ENCODE measurements around the gene IGFBP4. TPM values are rescaled to one million over a fixed set of nuclear protein-coding genes. Genes with fewer than 3 reads are reported as not detected.
A peak's percentile ranks its signal among the peaks of the same experiment; 100 is the strongest.

Gene IGFBP4
- total RNA-seq, 1 experiment from 2014 or later = 35.7 TPM

GRCh38 chr17:40433551-40434415 lies 9.5 kb upstream of the IGFBP4 start:
- no peak overlapping the region for H3K4me3 ChIP-seq (ENCODE audit: low read depth, low read length)
- H3K9me3 Mint-ChIP-seq (ENCODE audit: unreplicated experiment) = no peaks in the 10 kb centered on the region
- ChIA-PET POLR2A (no interaction called here), CTCF (interaction anchor here (1.5 kb wide), 1 partner anchor 10 kb away, joined by 5 read pairs; the partner anchor contains the start of gene IGFBP4)
- H3K27me3 ChIP-seq (replicated peaks; ENCODE audit: control insufficient read depth, insufficient read depth, low read length) = no peaks in the 10 kb centered on the region
- H3K27me3 Mint-ChIP-seq (ENCODE audit: insufficient read depth, unreplicated experiment) = no peaks in the 10 kb centered on the region
- peaks cover 6% of the 10 kb centered on the region for H3K9me3 ChIP-seq
- peak in 1 of 2 experiments; percentile 56 for DNase-seq
- H3K36me3 ChIP-seq (ENCODE audit: control insufficient read depth, insufficient read depth, low read length) = no peaks in the 10 kb centered on the region
- TF ChIP-seq, protein P1, sequence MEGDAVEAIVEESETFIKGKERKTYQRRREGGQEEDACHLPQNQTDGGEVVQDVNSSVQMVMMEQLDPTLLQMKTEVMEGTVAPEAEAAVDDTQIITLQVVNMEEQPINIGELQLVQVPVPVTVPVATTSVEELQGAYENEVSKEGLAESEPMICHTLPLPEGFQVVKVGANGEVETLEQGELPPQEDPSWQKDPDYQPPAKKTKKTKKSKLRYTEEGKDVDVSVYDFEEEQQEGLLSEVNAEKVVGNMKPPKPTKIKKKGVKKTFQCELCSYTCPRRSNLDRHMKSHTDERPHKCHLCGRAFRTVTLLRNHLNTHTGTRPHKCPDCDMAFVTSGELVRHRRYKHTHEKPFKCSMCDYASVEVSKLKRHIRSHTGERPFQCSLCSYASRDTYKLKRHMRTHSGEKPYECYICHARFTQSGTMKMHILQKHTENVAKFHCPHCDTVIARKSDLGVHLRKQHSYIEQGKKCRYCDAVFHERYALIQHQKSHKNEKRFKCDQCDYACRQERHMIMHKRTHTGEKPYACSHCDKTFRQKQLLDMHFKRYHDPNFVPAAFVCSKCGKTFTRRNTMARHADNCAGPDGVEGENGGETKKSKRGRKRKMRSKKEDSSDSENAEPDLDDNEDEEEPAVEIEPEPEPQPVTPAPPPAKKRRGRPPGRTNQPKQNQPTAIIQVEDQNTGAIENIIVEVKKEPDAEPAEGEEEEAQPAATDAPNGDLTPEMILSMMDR (IDR thresholded peaks at IDR 0.05; ENCODE audit: insufficient read depth in 1 of 2, low read depth in 1 of 2, low read length in 1 of 2, severe bottlenecking in 1 of 2, unreplicated experiment in 1 of 2) = peak; percentile 68 to 70
- no peak overlapping the region for H3K27ac Mint-ChIP-seq (ENCODE audit: unreplicated experiment)
- peaks cover 11% of the 10 kb centered on the region for H3K4me1 Mint-ChIP-seq (ENCODE audit: low read depth, unreplicated experiment)
- no TSS peak for BruUV-seq (replicated peaks)
- no peak overlapping the region for H3K4me3 Mint-ChIP-seq (ENCODE audit: unreplicated experiment)
- H3K36me3 Mint-ChIP-seq (ENCODE audit: insufficient read depth, unreplicated experiment) = peaks cover 5% of the 10 kb centered on the region
- intact Hi-C loops (cut with micrococcal nuclease; ENCODE audit: unreplicated experiment) = no loop called here
- no peaks in the 10 kb centered on the region for H3K4me1 ChIP-seq

GRCh38 chr17:40436636-40437035 lies 6.6 kb upstream of the IGFBP4 start:
- no peaks in the 10 kb centered on the region for H3K9me3 Mint-ChIP-seq (ENCODE audit: unreplicated experiment)
- no TSS peak for BruUV-seq (replicated peaks)
- no peaks in the 10 kb centered on the region for H3K27me3 ChIP-seq (replicated peaks; ENCODE audit: control insufficient read depth, insufficient read depth, low read length)
- TF ChIP-seq, protein P1 (IDR thresholded peaks at IDR 0.05; ENCODE audit: insufficient read depth in 1 of 2, low read depth in 1 of 2, low read length in 1 of 2, severe bottlenecking in 1 of 2, unreplicated experiment in 1 of 2) = no peak
- no peaks in the 10 kb centered on the region for H3K27me3 Mint-ChIP-seq (ENCODE audit: insufficient read depth, unreplicated experiment)
- H3K9me3 ChIP-seq = no peaks in the 10 kb centered on the region
- no peaks in the 10 kb centered on the region for H3K4me1 ChIP-seq
- H3K36me3 Mint-ChIP-seq (ENCODE audit: insufficient read depth, unreplicated experiment) = no peaks in the 10 kb centered on the region
- no peak for DNase-seq
- no peak overlapping the region for H3K4me3 ChIP-seq (ENCODE audit: low read depth, low read length)
- intact Hi-C loops (cut with micrococcal nuclease; ENCODE audit: unreplicated experiment) = no loop called here
- no peak overlapping the region for H3K27ac Mint-ChIP-seq (ENCODE audit: unreplicated experiment)
- ChIA-PET CTCF (interaction anchor here (1.3 kb wide), 1 partner anchor 74 kb away, joined by 3 read pairs; no protein-coding TSS in a partner anchor), POLR2A (no interaction called here)
- no peak overlapping the region for H3K4me3 Mint-ChIP-seq (ENCODE audit: unreplicated experiment)
- no peaks in the 10 kb centered on the region for H3K36me3 ChIP-seq (ENCODE audit: control insufficient read depth, insufficient read depth, low read length)
- peaks cover 6% of the 10 kb centered on the region for H3K4me1 Mint-ChIP-seq (ENCODE audit: low read depth, unreplicated experiment)

DNA sequence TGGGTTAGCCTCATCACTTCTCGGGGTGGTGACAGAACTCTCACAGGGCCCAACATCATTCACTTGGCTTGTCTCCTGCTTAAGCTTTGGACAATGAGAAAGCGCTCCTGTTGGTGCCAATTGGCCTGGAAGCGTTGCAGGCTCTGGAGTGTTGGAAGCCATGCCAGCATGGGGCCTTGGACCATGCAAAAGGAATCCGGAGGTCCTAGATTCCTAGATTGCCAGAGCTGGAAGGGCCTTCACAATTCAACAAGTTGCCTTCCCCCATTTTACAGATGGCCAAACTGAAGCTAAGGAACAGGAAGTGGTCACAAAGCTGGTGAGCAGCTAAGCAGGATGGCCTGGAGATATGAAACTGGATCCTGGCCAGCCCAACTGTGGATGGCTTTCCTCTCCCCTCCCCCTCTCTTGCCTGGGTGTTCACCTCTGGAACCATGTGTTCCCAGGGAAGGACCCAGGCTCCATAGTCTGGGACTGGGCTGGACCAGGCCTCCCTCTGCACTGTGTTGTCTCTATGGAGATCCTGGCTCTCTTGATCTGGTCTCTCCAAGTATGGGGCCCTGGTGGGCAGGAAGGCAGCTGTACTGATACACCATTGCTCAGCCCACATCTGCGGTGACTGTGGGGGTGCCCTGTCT lies 6.0 kb upstream of the IGFBP4 start:
- intact Hi-C loops (cut with micrococcal nuclease; ENCODE audit: unreplicated experiment) = no loop called here
- ChIA-PET CTCF (interaction anchor here (1.3 kb wide), 1 partner anchor 75 kb away, joined by 3 read pairs; no protein-coding TSS in a partner anchor), POLR2A (no interaction called here)
- DNase-seq = no peak
- Histone ChIP-seq H3K36me3 (ENCODE audit: control insufficient read depth, insufficient read depth, low read length) (no peaks in the 10 kb centered on the region), H3K4me1 (no peaks in the 10 kb centered on the region), H3K27me3 (replicated peaks; ENCODE audit: control insufficient read depth, insufficient read depth, low read length) (no peaks in the 10 kb centered on the region), H3K9me3 (no peaks in the 10 kb centered on the region), H3K4me3 (ENCODE audit: low read depth, low read length) (no peak overlapping the region)
- Mint-ChIP-seq H3K9me3 (ENCODE audit: unreplicated experiment) (no peaks in the 10 kb centered on the region), H3K4me3 (ENCODE audit: unreplicated experiment) (no peak overlapping the region), H3K4me1 (ENCODE audit: low read depth, unreplicated experiment) (peaks cover 6% of the 10 kb centered on the region), H3K27ac (ENCODE audit: unreplicated experiment) (no peak overlapping the region), H3K27me3 (ENCODE audit: insufficient read depth, unreplicated experiment) (no peaks in the 10 kb centered on the region), H3K36me3 (ENCODE audit: insufficient read depth, unreplicated experiment) (no peaks in the 10 kb centered on the region)
- no TSS peak for BruUV-seq (replicated peaks)
- TF ChIP-seq, protein P1 (IDR thresholded peaks at IDR 0.05; ENCODE audit: insufficient read depth in 1 of 2, low read depth in 1 of 2, low read length in 1 of 2, severe bottlenecking in 1 of 2, unreplicated experiment in 1 of 2) = no peak
